Right lobe of liver (tissue), 4 donors: ENCODE measurements around the gene PRMT7.

ENCODE experiments used
- POLR2A ChIP-seq: fragments of 450-650 bp; IDR thresholded peaks from one replicate; pipeline ENCODE4 v1.6.1; 2017; ENCODE audit warnings: antibody characterized with exemption, mild to moderate bottlenecking
- TF ChIP-seq, protein P1 (sequence below), 4 donors: fragments of 200-600 bp in 3 of 4; fragments of 450-650 bp in 1 of 4; IDR thresholded peaks; one replicate each; pipeline versions ENCODE4 v1.5.1 to v1.8.0; 2016 to 2022; ENCODE audit warnings: antibody characterized with exemption in 4 of 4, mild to moderate bottlenecking in 2 of 4
- donor health status: DM: no; HTN: no; CAD: no.
- donor health status: DM: no; HTN: no; CAD: no.
- donor health status: DM: no; HTN: yes; CAD: no.

DNA sequence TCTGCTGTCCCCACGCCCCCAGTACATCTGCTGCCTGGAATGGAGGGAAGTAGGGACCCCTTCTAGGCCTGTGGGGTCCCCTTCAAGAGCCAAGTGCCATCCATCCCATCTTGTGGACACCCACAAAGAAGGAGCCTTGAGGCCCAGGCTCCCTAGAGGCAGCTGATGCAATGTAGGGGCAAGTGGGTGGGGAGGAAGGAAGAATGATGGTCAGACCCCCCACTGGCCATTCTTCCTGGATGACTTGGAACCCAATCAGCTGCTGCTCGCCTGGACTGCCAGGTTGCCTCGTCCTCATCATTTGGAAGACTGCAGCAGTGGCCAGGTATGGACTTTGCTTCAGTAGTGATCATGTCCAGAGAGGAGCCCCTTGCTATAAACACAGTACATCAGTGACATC, 88.6 kb downstream of the PRMT7 start:
- TF ChIP-seq, protein P1, sequence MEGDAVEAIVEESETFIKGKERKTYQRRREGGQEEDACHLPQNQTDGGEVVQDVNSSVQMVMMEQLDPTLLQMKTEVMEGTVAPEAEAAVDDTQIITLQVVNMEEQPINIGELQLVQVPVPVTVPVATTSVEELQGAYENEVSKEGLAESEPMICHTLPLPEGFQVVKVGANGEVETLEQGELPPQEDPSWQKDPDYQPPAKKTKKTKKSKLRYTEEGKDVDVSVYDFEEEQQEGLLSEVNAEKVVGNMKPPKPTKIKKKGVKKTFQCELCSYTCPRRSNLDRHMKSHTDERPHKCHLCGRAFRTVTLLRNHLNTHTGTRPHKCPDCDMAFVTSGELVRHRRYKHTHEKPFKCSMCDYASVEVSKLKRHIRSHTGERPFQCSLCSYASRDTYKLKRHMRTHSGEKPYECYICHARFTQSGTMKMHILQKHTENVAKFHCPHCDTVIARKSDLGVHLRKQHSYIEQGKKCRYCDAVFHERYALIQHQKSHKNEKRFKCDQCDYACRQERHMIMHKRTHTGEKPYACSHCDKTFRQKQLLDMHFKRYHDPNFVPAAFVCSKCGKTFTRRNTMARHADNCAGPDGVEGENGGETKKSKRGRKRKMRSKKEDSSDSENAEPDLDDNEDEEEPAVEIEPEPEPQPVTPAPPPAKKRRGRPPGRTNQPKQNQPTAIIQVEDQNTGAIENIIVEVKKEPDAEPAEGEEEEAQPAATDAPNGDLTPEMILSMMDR (IDR thresholded peaks at IDR 0.05) = no peak
- TF ChIP-seq POLR2A = no peak
